GM03348 (cell line): ENCODE data around the gene FOXD2.
A peak's percentile ranks its signal among the peaks of the same experiment; 100 is the strongest.

Source experiments
- DNase-seq: peaks from one replicate; pipeline ENCODE4 v3.0.0; 2012; ENCODE audit warnings: low spot score

The FOXD2 gene

DNA sequence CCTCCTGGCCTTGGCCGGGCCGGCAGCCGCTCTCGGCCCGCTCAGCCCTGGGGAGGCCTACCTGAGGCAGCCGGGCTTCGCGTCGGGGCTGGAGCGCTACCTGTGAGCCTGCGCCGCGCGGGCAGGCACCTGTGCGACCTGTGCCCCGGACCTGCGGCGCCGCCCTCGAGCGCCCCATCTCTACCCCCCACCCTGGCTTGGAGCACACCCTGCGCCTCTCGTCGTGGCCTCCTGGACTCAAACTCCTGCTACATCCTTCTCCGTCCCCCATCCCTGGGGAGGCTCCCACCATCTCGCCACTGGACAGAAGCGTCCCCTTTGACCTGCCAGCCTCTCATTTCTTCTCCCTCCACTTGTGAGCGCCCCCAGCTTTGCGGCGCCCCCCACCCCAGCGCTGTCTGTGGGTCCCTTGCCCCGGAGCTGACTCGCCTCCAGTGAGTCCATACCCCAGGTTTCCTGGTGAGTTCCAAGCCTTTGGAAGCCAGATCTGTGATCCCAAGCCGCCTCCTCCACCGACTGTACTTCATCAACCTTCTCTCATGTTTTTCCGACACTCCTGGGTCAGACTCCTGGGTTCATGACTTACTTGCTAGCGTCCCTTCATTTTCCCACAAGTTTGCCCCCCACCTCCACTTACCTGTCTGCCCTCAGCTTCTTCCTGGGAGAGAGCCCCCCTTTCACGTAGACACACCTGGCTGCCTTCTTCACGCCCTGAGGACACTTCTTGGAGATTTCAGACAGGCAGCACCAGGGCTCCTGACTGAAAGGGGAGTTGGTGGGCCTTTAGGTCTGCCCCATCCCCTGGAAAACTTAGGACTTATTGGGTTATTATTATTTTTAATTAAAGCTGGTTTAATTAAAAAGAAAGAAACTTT lies 20.4 kb upstream of the FOXD2 start:
- no peak for DNase-seq

DNA sequence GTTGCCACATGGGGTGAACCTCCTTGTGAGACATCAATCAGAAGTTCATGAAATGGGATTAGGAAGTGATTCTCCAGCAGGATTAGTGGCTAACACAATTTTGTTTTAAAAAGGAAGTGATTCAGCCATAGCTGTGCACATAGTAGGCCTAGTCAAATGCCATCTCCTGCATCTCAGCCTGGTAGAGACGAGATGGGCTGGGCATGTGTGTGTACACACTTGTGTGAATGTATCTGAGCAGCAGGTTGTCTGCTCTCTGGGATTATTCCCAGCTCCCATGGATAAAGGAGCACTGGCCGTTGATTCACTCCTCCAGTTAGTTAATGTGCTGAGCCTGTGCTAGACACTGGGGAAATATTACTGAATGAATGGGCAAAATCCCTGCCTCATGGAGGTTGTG lies 19.7 kb upstream of the FOXD2 start:
- DNase-seq = no peak

DNA sequence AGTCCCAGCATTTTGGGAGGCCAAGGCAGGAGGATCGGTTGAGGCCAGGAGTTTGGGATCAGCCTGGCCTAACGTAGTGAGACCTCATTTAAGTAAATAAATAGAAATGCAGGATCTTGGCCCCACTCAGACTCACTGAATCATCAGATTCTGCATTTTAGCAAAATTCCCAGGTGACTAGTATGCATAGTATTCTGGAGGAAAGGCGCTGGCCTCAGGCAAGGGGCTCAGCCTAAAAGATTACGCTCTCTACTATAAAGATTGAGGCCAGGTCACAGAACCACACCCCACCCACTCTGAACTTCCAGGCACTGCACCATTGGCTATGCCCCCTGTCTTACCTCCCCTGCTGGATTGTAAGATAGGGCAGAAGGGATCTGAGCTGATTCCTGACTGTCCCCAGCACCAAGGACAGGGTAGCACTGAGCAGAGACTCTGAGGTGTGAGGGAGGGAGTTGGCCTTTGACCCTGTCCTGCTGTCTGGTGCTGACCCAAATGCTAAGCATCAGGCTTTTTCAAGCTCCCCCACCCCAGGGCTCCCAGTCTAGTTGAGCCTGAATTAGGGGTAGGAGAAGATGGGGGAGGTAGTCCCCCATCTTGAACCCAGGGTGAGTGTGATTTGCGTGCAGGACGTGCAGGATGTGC lies 19.0 kb upstream of the FOXD2 start:
- DNase-seq = no peak

DNA sequence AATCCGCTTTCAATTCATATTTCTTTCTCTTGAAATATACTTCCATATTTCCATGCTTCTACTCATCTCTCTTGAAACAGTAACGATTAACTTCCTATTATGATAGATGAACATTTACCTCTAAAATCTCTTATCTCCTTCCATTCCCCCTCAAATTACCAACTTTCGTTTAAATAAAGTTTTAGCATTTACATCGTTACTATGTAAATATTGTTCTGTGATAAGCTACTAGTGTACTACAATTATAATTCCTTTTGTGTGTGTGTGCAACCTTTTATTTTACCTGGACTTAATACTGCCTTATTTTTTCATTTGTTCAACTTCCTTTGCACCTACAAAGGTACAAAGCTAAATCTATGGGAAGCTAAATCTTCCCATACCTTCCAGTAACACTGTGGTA lies 17.3 kb upstream of the FOXD2 start:
- DNase-seq = no peak

DNA sequence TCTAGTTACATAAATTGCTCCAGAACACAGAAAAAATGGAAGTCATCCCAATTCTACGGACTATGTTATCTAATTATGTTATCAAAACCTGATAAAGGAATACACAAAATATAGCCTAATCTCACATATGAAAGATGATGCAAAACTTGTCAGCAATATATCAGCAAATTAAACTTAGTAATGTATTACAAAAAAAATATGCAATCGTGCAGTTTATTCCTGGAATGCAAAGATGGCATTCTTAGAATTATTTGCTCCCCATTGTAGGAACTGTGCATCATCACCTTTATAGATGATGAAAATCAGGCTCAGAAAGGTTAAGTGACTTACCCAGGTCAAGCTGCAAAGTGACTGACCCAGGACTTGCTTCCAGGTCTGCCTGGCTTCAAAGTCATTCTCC lies 14.0 kb upstream of the FOXD2 start:
- DNase-seq = no peak

DNA sequence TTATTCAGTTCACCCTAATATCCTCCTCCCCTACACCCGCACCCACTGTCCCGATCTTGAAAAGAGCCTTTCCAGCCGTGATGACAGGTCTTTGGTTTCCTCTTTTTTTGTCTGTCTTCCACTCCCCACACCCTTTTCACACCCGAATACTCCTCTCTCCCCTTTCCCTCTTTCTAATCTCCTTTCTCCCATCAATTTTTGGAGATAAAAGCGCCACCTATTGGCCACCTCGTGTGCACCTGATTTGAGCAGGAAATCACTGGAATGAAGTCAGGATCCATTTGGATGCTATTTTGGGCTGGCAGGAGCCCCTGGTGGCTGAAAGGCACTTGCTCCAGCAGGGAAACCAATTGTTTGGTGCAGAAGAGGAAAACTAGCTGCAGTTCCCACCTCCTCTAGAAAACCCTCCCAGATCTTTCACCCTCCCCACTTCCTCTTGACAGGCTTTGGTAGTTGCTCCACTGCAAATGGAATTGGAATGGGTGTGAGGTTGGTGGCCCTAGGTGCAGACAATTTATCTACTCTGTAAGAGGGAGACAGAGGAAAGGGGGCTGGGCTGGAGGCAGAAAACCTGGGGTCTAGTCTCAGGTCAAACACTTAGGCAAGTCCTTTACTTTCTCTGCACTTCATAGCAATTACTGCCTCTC lies 13.4 kb upstream of the FOXD2 start:
- DNase-seq = peak; percentile 77

DNA sequence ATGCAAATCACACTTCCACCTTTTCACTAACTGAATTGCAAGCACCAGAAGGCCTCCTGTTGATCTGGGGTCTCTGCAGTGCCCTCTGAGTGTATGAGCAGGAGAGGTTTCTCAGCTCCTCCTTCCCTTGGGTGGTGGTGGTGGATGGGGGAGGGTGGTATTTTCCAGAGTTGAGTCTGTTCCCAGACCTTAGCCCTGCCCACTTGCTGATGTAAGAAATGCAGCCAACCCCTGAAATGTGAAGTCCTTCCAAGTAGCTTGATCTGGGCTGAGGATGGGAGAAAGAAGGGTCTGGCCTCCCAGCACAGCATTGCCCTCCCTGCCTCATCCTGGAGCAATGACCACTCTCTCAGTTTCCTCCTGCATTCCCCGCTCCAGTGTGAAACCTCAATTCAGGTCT lies 6.3 kb upstream of the FOXD2 start:
- DNase-seq = peak; percentile 79

DNA sequence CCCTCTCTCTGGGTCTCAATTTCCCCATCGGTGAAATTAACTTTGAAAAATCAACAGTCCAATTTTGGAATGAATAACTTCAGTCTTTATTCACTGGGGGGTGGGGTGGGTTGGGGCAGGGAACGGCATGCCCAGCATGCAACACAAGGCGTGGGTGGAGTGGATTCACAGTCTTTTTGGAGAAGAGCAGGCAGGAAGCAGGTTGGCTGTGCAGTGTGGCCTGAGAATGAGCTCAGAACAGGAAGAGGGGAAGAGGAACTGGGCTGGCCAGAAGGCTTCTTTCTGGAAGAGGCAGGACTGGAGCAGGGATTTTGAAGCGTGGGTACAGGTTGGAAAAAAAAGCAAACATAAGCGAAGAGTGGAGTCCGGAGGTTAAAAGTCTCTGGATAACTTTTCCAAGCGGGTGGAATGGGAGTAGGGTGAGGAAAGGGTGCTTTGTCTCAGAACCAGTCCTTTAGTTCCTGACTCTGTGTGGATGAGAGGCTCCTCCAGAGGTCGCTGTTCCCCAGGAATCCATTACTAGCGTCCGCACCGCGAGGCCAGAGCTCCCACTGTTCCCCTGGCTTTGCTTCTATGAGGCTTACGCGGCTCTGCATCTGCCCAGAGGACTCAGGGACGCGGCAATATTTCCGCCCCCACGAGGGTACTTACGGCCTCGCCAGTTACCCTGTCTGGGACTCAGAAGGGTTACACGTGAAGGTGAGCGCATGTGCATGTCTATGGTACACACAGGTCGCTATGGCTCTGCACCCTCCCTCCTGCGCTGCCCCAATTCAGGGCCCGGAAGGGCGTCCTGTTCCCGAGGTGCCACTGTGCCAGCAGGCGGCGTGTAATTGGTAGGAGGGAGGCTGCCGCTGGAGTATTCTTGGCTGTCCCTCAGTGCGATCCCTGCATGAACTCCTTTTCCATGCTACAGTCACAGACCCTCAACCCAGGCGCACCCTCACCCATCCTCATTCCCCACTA lies 5.5 kb upstream of the FOXD2 start:
- DNase-seq = peak; percentile 89

DNA sequence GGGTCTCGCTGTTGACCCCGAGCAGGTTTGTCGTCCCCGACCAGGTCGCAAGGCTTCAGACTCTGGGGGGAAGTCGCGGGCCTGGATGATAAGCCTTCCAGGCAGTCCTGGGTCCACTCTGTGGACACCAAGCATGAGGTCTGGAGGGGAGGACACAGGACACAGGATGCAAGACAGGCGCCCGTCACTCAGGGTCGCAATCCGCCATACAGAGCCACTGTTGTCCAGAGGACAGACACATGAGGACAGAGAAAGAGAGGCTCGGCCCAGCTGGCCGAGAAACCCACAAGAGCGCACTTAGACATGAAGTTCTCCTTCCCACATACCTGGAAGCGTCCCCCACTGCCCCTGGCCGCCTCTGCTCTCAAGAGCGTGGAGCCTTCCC lies 4.8 kb upstream of the FOXD2 start:
- DNase-seq = no peak

DNA sequence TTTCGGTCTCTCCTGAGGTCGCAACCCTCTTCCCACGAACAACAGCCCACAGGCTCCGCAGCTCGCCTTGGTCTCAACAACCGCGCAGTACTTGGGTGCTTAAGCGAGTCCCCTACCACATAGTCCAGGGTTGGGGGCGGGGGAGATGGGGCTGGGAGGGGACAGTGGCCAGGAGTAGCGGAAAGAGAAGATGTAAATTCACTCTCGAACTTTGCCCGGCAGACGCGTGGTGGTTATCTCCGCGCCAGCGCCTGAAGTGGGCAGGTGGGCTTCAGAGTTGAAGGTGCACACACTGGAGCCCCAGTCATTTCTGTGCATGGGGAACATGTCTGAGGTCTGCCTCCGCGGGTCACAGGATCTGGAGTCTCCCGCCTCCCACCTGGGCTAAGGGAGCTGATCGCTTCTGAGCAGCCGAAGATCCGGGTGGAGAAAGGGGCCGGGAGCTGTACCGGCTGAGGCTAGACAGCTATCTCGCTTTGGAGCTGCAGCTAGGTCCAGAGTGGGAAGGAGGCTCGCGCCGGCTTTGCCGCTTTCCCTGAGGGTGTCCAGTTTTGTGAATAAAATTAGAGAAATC lies 4.3 kb upstream of the FOXD2 start:
- no peak for DNase-seq

DNA sequence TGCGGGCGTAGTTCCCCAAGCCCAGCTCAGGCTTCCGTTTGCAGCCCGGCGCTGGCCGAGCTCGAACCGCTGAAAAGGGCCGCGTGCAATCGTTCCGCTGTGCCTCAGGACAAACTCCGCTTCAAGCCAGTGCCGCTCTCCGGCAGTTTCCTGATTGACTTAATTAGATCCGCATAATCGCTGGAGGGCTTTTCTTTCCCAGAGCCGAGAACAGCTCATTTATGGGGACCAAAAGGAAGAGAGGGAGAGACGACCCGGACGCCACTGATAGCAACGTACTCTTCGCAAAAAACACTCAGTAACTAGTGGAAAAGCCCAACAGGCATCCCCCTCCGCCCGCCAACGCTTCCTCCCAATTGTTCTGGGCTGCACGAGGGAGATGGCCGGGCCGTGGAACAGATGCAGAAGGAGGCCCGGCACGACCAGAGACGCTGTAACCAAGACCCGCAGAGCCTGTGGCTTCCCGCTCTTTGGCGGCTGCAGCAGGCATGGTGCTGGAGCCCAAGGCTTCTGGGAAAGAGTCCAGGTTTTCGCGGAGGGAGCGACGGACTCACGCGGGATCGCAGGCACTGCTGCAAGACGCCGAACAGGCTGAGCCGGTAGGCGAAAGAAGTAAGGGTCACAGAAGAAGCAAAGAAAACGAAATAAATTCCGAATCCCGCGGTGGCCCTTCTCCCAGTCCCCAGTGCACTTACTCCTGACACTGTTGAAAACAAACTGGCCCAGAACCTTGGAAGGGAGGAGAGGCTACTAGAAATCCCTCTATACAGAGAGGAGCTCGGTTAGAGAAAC lies 3.6 kb upstream of the FOXD2 start:
- DNase-seq = peak; percentile 62

DNA sequence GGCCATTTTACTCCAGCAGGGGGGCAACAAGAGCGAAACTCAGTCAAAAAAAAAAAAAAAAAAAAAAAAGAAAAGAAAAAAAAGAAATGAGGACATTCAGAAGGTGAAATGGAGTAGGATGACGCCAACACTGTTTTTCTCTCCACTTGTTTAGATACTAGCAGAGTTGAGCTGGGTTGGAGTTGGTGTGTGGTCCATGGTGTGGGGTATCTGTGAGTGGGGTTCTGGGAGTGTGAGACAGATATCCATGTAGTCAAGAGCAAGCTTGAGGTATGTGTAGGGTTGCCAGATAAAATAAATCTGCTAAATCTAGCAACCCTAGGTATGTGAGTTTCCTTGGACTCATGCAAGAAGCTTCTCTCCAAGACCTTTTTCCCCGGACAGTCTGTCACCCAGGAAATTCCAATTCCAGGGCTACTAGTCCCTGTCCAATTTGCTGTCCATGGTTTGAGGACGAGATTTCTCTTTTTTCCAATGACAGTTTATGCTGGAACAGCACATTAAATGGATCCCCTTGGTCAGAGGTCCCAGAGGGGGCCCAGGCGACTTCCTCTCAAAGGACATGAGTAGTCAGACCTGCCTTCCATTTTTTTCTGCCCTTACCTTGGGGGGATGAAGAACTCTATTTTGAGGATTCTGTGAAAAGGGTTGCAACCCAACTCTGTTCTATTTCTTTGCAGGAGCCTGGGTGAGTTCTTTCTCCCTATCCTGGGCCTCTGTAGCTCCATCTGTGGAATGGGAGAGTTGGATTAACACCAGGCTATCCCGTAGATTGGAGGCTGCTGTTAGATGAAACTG lies 2.1 kb upstream of the FOXD2 start:
- DNase-seq = no peak

DNA sequence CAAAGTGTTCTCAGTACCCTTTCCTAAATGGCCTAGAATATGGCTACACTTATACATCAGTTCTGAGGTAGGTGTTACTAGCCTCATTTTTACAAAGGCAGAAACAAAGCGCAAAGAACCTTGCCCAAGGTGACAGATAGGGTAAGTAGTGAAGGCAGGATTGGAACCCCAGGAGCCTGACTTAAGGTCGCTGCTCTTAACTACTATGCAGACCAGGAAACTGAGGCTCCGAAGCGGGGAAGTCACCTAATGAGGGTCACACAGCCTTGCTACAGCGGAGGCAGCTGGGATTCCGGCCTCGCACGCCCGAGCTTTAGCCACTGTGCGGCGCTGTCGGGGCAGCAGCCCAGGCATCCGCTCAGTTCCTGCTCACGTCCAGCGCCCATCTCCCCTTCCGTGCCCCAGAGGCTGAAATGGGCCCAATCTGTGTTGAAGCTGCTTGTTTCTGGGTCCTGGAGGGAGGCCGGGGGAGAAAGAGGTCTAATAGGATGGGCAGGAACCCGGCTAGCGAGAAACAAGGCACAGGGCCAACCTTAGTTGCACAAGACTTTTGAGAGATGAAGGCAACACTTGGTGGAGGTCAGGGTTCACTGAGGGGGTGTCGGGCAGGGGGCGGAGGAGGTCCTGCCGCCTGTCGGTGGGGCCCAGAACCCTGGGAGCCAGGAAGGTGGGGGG lies 1.4 kb upstream of the FOXD2 start:
- DNase-seq = peak; percentile 90

DNA sequence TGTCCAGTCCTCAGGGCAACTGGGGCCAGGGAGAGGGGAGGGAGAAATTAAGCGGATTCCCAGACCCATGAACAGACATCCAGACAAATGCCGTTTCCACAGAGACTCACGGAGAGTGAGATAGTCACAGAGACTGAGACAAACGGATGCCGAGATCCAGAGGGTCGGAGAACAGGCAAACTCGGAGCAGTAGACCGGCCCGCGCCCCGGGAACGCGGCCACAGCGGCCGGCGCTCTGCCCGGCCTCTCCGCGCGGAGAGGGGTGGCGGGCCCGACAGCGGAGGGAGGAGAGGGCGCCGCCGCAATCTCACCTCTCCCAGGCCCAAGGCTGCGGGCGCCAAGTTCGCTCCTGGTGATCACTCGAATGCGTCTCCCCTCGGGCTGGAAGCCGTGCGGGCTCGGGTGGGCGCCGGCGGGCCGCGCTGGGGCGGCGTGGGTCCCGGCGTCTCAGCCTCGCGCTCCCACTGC lies 831 bp upstream of the FOXD2 start:
- DNase-seq = peak; percentile 56

DNA sequence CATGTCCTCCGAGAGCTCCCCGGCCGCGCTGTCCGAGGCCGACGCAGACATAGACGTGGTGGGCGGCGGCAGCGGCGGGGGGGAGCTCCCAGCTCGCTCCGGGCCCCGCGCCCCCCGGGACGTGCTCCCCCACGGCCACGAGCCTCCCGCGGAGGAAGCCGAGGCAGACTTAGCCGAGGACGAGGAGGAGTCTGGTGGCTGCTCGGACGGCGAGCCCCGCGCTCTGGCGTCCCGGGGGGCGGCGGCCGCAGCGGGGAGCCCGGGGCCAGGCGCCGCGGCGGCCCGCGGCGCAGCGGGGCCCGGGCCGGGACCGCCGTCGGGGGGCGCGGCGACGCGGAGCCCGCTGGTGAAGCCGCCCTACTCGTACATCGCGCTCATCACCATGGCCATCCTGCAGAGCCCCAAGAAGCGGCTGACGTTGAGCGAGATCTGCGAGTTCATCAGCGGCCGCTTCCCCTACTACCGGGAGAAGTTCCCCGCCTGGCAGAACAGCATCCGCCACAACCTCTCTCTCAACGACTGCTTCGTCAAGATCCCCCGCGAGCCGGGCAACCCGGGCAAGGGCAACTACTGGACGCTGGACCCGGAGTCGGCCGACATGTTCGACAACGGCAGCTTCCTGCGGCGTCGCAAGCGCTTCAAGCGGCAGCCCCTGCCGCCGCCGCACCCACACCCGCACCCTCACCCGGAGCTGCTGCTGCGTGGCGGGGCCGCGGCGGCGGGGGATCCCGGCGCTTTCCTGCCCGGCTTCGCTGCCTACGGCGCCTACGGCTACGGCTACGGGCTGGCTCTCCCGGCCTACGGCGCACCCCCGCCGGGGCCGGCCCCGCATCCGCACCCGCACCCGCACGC lies 547 bp downstream of the FOXD2 start:
- no peak for DNase-seq

DNA sequence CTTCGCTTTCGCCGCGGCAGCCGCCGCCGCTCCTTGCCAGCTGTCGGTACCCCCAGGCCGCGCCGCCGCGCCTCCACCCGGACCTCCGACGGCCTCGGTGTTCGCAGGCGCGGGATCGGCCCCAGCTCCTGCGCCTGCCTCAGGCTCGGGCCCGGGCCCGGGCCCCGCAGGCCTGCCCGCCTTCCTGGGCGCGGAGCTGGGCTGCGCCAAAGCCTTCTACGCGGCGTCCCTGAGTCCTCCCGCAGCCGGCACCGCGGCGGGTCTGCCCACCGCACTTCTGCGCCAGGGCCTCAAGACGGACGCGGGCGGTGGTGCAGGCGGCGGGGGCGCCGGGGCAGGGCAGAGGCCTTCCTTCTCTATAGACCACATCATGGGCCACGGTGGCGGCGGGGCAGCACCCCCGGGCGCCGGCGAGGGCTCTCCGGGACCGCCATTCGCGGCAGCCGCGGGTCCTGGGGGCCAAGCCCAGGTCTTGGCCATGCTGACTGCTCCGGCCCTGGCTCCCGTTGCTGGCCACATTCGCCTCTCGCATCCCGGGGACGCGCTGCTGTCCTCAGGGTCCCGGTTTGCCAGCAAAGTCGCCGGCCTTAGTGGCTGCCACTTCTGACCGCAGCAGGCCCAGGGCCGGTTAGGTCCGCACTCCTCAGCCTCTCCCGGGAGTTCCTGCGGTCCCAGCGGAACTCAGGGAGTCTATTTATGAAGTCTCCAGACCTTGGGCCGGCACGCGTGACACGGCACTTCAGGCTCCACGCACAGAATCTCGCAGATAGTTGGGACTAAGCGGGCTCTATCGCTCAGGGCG lies 1.4 kb downstream of the FOXD2 start:
- no peak for DNase-seq

DNA sequence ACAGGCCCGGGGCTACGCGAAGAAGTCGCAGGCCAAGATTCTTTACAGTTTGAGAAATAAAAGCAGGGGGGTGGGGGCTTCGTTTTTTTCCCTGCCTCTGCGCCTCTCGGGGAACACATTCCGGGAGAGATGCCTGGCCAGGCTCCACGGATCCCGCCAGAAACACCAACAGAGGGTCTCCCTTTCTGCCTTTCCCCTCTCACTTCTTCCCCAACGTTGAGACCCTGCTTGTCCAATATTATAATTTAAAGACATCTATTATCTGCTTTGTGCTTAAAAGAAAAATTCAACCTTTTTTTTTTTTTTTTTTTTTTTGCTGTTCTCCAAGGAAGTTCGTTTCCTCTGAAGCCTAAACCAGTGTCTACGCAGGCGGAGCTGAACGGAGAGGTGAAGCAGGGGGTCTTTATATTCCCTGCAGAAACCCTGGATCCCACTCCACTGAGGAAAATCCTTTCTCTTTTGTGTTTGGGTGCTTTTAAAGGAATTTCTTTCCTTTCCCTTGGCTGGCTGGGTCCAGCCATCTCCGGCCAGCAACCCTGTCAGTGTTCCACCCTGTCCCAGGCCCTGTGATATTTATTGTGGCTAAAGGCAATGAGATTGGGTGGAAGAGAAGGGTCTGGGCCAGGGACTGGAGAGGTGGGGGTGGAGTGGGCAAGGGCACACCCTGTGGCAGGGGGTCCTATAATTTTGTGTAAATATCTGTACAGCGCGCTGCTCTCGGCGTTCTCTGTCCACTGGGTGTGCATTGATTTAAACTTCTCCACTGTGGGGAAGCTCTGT lies 2.2 kb downstream of the FOXD2 start:
- no peak for DNase-seq
